Natural killer cell treated with Interleukin-12 subunit alpha and Interleukin-12 subunit beta and Interleukin-15 and Interleukin-18, amount 100 ng/mL, for 72 hours (primary cell): ENCODE data around the gene GMDS. TPM values are rescaled to one million over a fixed set of nuclear protein-coding genes. Genes with fewer than 3 reads are reported as not detected.

Experiments used
- ATAC-seq, 2 donors: fragments of 150-1000 bp; cut with Tn5 transposase in 1 of 2; sonication (Bioruptor Pico), chemical (Tn5 transposase) in 1 of 2; 2 replicates each; pipeline ENCODE4 v1.10.0; 2021
- DNase-seq: peaks from one replicate; pipeline ENCODE4 v3.0.0; 2022; ENCODE audit warnings: low spot score
- H3K27ac Mint-ChIP-seq, 2 donors: 1 replicate in 1 of 2; 2 replicates in 1 of 2; pipeline ENCODE4 v1.8.0; 2022; ENCODE audit warnings: mixed read lengths in 2 of 2, mild to moderate bottlenecking in 1 of 2, moderate library complexity in 1 of 2
- H3K27me3 Mint-ChIP-seq, 2 donors: 1 replicate in 1 of 2; 2 replicates in 1 of 2; pipeline ENCODE4 v1.8.0; 2022; ENCODE audit warnings: mixed read lengths in 2 of 2
- H3K36me3 Mint-ChIP-seq: one replicate; pipeline ENCODE4 v1.8.0; 2022; ENCODE audit warnings: mixed read lengths
- H3K4me1 Mint-ChIP-seq, 2 donors: 1 replicate in 1 of 2; 2 replicates in 1 of 2; pipeline ENCODE4 v1.8.0; 2022; ENCODE audit warnings: low read depth in 2 of 2, mixed read lengths in 2 of 2, mild to moderate bottlenecking in 1 of 2
- H3K4me3 Mint-ChIP-seq: one replicate; pipeline ENCODE4 v1.8.0; 2022; ENCODE audit warnings: mixed read lengths
- H3K9me3 Mint-ChIP-seq: 2 replicates; pipeline ENCODE4 v1.8.0; 2022; ENCODE audit warnings: mixed read lengths
- total RNA-seq, 2 donors: library from RNA; stranded (reverse); gene quantifications; one replicate each; pipeline ENCODE4 v1.2.3, GENCODE V29; 2022

The GMDS gene
- total RNA-seq, 2 donors from 2014 or later: 23.7 to 39.4 TPM

DNA sequence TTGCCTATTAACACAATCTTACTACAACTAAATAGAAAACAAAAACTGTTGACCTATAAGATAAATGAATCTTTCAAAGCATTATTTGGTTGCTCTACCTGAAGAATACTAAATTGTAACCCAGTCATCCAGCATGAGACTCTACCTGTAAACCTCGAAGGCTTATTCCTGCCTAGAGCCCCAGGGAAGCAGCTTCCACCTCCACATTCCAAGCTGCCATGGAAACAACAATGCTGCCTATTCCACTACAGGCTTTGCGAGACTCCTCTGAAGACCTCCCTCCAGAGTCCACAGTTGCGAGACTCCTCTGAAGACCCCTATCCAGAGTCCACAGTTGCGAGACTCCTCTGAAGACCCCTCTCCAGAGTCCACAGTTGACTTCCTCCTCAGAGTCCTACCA, 15.7 kb downstream of the GMDS start:
- ATAC-seq (no peak), DNase-seq (no peak)
- Mint-ChIP-seq H3K9me3 (no peaks in the 10 kb centered on the region), H3K27ac (no peak overlapping the region), H3K36me3 (no peaks in the 10 kb centered on the region), H3K27me3 (no peaks in the 10 kb centered on the region), H3K4me3 (no peak overlapping the region), H3K4me1 (peaks cover 4 to 5% of the 10 kb centered on the region in 2 donors)

DNA sequence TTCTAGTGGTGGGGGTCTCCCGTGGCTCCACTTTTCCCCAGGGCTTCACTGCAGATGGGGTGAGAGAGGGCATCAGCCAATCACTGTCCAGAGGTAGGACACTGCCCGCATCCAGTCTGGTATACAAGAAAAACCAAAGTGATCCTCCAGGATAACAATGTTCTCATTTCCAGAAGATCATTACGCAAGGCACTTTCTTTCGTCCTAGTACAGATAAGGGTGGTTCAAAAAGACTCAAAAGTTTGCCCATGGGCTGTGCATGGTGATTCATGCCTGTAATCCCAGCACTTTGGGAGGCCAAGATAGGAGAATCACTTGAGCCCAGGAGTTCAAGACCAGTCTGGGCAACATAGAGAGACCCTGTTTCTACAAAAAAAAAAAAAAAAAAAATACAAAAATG, 16.4 kb downstream of the GMDS start:
- no peaks in the 10 kb centered on the region for H3K9me3 Mint-ChIP-seq
- no peaks in the 10 kb centered on the region for H3K36me3 Mint-ChIP-seq
- no peaks in the 10 kb centered on the region for H3K27me3 Mint-ChIP-seq
- no peak overlapping the region for H3K27ac Mint-ChIP-seq
- H3K4me3 Mint-ChIP-seq: no peak overlapping the region
- DNase-seq (no peak), ATAC-seq (no peak)
- H3K4me1 Mint-ChIP-seq: peaks cover 4 to 5% of the 10 kb centered on the region in 2 donors

DNA sequence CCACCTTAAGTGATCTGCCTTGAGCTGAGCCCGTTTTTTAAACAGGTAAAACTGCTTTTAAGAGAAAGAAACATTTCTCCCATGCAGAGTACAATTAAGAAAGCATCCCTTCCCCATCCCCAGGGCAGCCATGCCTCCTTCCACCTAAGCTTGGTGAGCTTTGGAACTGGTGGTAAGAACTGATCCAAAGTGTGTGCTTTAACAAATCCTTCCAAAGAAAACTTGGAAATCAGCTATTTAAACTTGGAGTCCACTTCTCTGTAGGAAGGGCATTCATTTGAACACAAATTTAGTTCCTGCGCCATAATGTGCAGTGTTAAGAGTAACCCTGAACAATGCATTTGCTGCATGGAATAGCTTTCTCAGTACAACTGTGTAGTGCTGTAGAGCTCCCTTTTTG, 17.0 kb downstream of the GMDS start:
- H3K27ac Mint-ChIP-seq: no peak overlapping the region
- peaks cover 4 to 5% of the 10 kb centered on the region in 2 donors for H3K4me1 Mint-ChIP-seq
- no peak overlapping the region for H3K4me3 Mint-ChIP-seq
- no peaks in the 10 kb centered on the region for H3K9me3 Mint-ChIP-seq
- no peaks in the 10 kb centered on the region for H3K36me3 Mint-ChIP-seq
- H3K27me3 Mint-ChIP-seq: no peaks in the 10 kb centered on the region
- ATAC-seq (no peak), DNase-seq (no peak)

DNA sequence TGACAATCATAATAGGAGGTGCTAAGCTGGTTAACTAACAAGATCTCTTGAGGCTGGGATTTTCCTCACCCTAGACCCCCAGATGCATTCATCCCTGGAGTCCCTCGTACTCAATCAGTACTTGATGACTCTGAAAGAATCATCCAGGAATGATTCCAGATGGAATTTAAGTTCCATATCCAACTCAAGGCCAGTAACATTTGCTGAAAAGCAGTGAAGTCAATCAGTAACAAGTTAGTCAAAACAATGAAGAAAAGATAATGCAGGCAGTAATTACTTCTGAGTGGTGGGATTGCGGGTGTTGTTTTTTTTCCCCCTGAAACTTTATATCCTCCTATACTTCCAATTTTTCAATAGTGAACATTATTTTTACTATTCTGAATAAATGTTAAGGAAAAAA, 18.6 kb downstream of the GMDS start:
- no peaks in the 10 kb centered on the region for H3K27me3 Mint-ChIP-seq
- no peak for ATAC-seq
- H3K9me3 Mint-ChIP-seq: no peaks in the 10 kb centered on the region
- H3K36me3 Mint-ChIP-seq: no peaks in the 10 kb centered on the region
- H3K4me3 Mint-ChIP-seq: no peak overlapping the region
- peaks cover 13 to 15% of the 10 kb centered on the region in 2 donors for H3K4me1 Mint-ChIP-seq
- no peak overlapping the region for H3K27ac Mint-ChIP-seq
- no peak for DNase-seq

DNA sequence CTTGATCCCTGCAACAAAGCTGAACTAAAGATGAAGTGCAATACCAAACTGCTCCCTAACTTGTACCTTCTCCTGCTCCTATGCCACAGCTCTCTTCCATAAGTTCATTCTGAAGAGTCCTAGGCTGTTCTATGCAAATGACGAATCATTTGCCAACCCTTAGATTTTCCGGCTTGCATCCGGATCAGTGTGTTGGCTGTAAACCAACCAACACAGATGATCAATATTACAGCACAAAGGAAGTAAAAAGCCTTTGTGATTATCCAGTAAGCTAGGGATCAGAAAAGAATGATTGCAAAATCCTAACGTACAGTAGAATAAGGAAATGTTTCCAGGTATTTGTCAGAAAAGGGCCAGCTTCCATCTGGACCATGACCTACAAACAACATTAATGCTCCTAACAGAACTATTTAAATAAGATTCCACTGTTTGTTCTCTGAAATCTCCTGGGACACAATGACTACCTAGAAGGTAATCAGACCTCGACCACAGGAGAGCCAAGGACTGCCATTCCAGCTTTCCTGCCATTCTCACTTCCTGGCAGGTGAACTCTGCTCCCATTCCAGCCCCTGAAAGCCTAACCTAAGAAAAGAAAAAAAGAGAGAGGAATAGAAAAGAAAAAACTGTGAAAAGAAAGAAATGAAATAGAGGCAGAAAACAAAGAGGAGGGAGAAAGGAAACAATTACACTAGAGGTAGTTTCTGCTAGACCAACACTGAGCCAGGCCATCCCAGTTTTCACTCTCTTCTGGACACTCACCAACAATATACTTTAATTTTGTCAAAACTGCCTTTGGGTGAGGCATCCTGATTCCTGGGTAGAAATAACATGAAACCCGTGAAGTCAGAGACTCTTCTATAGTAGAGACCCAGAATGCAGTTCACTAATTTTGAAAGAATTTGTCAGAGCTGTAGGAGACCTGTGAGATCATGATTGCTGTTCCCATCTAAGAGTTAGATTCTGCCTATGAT, 19.7 kb downstream of the GMDS start:
- Mint-ChIP-seq H3K9me3 (no peaks in the 10 kb centered on the region), H3K27me3 (no peaks in the 10 kb centered on the region), H3K36me3 (no peaks in the 10 kb centered on the region), H3K4me1 (peaks cover 12 to 20% of the 10 kb centered on the region in 2 donors), H3K4me3 (no peak overlapping the region), H3K27ac (no peak overlapping the region)
- DNase-seq (no peak), ATAC-seq (no peak)

DNA sequence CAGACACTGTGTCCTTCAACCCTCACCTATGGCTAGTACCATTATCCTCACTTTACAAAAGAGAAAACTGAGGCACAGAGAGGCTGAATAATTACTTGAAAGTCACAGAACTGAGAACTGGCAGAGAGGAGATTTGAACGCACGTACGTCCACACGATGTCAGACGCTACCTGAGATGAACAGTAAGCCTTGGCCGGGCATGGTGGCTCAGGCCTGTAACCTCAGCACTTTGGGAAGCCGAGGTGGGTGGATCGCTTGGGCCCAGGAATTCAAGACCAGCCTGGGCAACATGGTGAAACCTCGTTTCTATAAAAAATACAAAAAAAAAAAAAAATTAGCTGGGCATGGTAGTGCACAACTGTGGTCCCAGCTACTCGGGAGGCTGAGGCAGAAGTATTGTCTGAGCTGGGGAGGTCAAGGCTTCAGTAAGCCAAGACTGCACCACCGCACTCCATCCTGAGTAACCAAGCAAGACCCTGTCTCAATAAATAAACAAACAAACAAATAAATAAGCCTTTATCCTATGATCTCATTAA, 20.5 kb downstream of the GMDS start:
- H3K36me3 Mint-ChIP-seq: no peaks in the 10 kb centered on the region
- DNase-seq (no peak), ATAC-seq (no peak)
- no peak overlapping the region for H3K4me3 Mint-ChIP-seq
- H3K27me3 Mint-ChIP-seq: no peaks in the 10 kb centered on the region
- H3K9me3 Mint-ChIP-seq: no peaks in the 10 kb centered on the region
- H3K4me1 Mint-ChIP-seq: peaks cover 12 to 20% of the 10 kb centered on the region in 2 donors
- no peak overlapping the region for H3K27ac Mint-ChIP-seq

DNA sequence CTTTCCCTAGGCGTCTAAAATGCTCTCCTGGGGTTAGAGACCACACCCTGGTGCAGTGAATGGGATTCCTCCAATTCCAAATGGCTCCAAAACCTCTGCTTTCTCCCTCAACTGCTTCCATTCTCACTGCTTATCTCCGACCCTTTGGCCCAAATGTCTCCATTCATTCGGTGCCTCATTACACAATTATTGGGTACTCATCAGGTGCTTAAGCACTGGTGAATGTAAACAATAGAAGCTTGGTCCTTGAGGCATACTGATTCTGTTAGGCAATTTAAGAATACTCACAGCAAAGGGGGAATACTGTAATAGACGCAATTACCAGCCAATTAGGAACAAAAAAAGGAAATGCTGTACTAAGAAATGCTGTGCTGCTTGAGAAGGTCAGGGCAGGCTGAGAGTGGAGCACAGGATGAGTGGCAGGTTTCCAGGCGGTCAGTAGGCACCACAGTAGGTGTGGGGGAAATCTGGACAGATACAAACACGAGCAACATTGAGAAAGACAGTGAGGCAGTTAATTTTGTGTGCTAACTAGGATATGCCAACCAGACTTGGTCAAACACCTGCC, 23.0 kb downstream of the GMDS start:
- ATAC-seq (peak; percentile 29 to 32), DNase-seq (no peak)
- Mint-ChIP-seq H3K9me3 (no peaks in the 10 kb centered on the region), H3K36me3 (no peaks in the 10 kb centered on the region), H3K27me3 (no peaks in the 10 kb centered on the region), H3K4me1 (peaks cover 12 to 20% of the 10 kb centered on the region in 2 donors), H3K4me3 (peak overlapping the region; percentile 76), H3K27ac (peak overlapping the region; percentile 82 to 96)

DNA sequence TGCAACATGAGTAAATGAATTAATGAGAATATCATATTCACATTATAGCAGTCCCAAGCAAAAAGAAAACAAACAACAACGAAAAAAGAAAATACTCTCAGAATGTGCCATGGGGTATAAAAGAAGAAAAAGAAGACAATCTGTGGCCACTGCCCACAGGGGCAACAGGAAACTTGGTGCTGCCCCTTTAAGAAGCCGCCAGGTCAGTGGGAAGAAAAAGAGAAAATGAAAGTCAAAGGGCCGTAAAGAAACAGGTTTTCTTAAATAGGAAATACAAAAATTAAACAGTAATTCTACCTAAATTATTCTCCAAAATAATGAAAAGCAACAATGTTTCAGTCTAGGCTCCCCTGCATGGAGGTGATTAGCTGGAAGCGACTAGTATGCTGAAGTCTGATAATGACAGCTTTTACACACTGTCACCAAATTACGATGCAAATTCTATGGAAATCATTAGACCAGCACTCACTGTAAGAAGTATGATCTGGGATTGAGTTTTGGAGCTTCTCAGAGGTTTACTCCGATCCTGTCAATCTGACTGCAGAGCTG, 23.6 kb downstream of the GMDS start:
- Mint-ChIP-seq H3K9me3 (no peaks in the 10 kb centered on the region), H3K27me3 (no peaks in the 10 kb centered on the region), H3K4me1 (peaks cover 12 to 20% of the 10 kb centered on the region in 2 donors), H3K36me3 (no peaks in the 10 kb centered on the region), H3K4me3 (peak overlapping the region; percentile 76), H3K27ac (peak overlapping the region; percentile 82 to 96)
- DNase-seq (no peak), ATAC-seq (peak; percentile 68 to 72)

DNA sequence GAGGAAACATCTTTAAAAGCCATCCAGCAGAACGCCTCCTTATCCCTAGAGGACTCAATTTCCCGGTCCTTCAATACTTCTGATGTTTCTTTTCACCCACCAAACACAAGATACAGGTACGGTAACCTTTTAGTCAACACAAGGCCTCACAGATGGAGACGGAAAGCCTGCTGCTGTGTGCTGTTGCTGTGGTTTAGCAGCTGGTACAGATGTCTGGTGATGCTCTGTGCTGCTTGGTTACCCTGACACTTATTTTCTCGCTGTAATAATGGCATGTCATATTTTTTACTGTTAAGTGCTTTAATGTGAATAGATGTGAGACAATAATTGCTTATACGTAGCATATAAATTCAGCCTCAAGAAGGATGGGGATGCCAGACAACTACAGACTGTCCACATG, 25.3 kb downstream of the GMDS start:
- Mint-ChIP-seq H3K36me3 (no peaks in the 10 kb centered on the region), H3K9me3 (no peaks in the 10 kb centered on the region), H3K27me3 (peaks cover under 1 to 3% of the 10 kb centered on the region in 2 donors), H3K27ac (peak overlapping the region in 1 of 2 donors; percentile 11), H3K4me3 (no peak overlapping the region), H3K4me1 (peaks cover 12 to 20% of the 10 kb centered on the region in 2 donors)
- DNase-seq (no peak), ATAC-seq (no peak)

DNA sequence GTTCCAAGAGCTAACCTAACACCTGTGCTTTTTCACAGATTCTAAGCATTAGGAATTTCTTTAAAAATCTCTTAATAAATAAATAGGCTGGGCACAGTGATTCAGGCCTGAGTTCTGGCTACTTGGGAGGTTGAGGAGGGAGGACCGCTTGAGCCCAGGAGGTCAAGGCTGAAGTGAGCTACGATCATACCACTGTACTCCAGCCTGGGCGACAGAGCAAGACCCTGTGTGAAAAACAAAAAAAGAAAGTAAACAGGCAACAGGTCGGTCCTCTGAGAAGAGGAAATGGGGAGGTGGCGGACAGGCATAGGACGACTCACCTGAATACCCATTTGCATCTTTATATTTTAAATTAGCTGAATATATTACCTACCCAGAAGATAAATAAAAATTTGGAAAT, 26.5 kb downstream of the GMDS start:
- Mint-ChIP-seq H3K36me3 (no peaks in the 10 kb centered on the region), H3K27ac (no peak overlapping the region), H3K4me1 (peaks cover 12 to 20% of the 10 kb centered on the region in 2 donors), H3K4me3 (no peak overlapping the region), H3K9me3 (no peaks in the 10 kb centered on the region), H3K27me3 (peaks cover 4 to 8% of the 10 kb centered on the region in 2 donors)
- DNase-seq (no peak), ATAC-seq (no peak)

DNA sequence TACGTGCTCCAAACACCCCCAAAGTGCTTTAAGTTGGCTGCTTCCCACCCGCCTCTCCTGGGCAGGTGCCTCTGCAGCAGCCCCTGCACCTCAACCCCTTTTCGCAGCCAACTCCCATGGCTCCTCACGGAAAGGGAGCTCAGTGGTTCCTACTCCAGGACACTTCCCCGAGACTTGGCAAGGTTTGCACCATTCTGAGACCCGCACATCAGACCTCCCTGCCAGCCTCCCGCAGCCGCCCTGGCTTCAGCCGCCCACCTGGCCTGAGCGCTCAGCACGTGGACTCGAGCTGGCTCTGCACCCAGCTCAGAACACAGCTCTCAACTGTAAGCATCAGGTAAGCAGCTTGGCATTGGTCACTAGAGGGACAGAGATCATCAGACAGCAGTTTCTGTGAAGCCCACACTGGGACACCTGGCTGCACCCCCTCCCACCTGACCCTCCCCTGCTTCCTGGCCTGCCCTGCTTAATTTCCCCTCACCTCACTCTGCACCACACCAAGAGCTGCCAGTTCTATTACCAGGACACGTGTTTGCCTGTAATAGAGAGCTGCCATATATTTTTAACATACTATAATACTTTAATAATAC, 28.5 kb downstream of the GMDS start:
- DNase-seq (no peak), ATAC-seq (no peak)
- H3K27me3 Mint-ChIP-seq: peaks cover 8% of the 10 kb centered on the region in 2 donors
- H3K27ac Mint-ChIP-seq: no peak overlapping the region
- no peaks in the 10 kb centered on the region for H3K9me3 Mint-ChIP-seq
- no peak overlapping the region for H3K4me3 Mint-ChIP-seq
- peaks cover 6 to 8% of the 10 kb centered on the region in 2 donors for H3K4me1 Mint-ChIP-seq
- H3K36me3 Mint-ChIP-seq: no peaks in the 10 kb centered on the region

DNA sequence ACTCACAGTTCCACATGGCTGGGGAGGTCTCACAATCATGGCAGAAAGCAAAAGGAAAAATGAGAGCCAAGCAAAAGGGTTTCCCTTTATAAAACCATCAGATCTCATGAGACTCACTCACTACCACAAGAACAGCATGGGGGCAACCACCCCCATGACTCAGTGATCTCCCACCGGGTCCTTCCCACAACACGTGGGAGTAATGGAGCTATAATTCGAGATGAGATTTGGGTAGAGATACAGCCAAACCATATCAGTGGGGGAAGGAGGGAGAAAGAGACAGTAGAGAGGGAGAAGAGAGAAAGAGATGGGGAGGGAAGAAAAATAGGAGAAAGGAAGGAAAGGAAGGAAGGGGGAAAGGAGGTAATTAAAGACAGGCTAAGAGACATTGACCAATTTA, 30.1 kb downstream of the GMDS start:
- no peaks in the 10 kb centered on the region for H3K9me3 Mint-ChIP-seq
- H3K27me3 Mint-ChIP-seq: peaks cover 8% of the 10 kb centered on the region in 2 donors
- H3K27ac Mint-ChIP-seq: no peak overlapping the region
- DNase-seq (no peak), ATAC-seq (no peak)
- H3K4me3 Mint-ChIP-seq: no peak overlapping the region
- peaks cover 0 to 4% of the 10 kb centered on the region in 2 donors for H3K4me1 Mint-ChIP-seq
- no peaks in the 10 kb centered on the region for H3K36me3 Mint-ChIP-seq

DNA sequence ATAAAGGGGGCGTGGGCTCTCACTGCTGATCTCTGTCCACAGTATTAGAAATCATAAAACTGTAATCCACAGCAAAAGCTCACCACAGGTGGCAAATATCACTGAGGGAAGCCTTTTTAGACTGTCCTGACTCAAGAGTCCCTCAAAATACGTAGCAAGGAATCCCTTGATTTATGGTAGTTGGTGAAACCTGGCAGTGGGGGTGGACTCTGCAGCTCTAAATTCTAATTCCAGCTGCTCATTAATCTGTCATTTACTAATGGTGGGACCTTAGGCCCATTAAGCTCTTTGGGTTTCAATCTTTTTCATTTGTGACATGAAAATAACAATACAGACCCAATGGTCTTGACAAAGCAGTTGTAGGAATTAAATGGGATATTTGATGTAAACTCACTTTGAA, 32.3 kb downstream of the GMDS start:
- Mint-ChIP-seq H3K4me3 (no peak overlapping the region), H3K4me1 (peaks cover 4% of the 10 kb centered on the region in 2 donors), H3K27ac (no peak overlapping the region), H3K27me3 (peaks cover 8% of the 10 kb centered on the region in 2 donors), H3K36me3 (no peaks in the 10 kb centered on the region), H3K9me3 (no peaks in the 10 kb centered on the region)
- DNase-seq (no peak), ATAC-seq (no peak)
